Transverse colon (tissue), 4 donors: Measurements from ENCODE around the gene CCL1. TPM values are rescaled to one million over a fixed set of nuclear protein-coding genes. Genes with fewer than 3 reads are reported as not detected.

Experiments
- DNase-seq: peaks from one replicate; pipeline ENCODE4 v3.0.0-alpha.2; 2019
- H3K27ac ChIP-seq, 4 donors: fragments of 200-600 bp; sonication (generic); 2 replicates each; pipeline ENCODE4 v1.5.1; 2016 to 2018; ENCODE audit warnings: inconsistent platforms in 4 of 4
- H3K27me3 ChIP-seq: fragments of 200-600 bp; sonication (generic); 2 replicates; pipeline ENCODE4 v1.5.1; 2017; ENCODE audit warnings: inconsistent platforms
- H3K36me3 ChIP-seq, 4 donors: fragments of 200-600 bp; sonication (generic); 2 replicates each; pipeline ENCODE4 v1.5.1; 2017 to 2019; ENCODE audit warnings: inconsistent platforms in 4 of 4
- H3K4me1 ChIP-seq, 4 donors: fragments of 200-600 bp; sonication (generic); 2 replicates each; pipeline ENCODE4 v1.5.1; 2017 to 2020; ENCODE audit warnings: inconsistent platforms in 4 of 4
- H3K4me3 ChIP-seq, 4 donors: fragments of 200-600 bp; sonication (generic); 1 replicate in 1 of 4; 2 replicates in 3 of 4; pipeline versions ENCODE4 v1.5.1 to v1.6.1; 2017 to 2019; ENCODE audit warnings: inconsistent platforms in 4 of 4
- H3K9me3 ChIP-seq, 2 donors: fragments of 200-600 bp; sonication (generic); 2 replicates each; pipeline ENCODE4 v1.5.1; 2017 to 2019; ENCODE audit warnings: inconsistent platforms in 2 of 2
- EP300 ChIP-seq: sonication (generic); formaldehyde crosslinking; IDR thresholded peaks from one replicate; pipeline ENCODE4 v1.6.1; 2017; ENCODE audit warnings: antibody characterized with exemption, low read depth
- POLR2A ChIP-seq: fragments of 450-650 bp; IDR thresholded peaks from one replicate; pipeline ENCODE4 v1.6.1; 2016; ENCODE audit warnings: antibody characterized with exemption, mild to moderate bottlenecking, moderate library complexity
- POLR2AphosphoS5 ChIP-seq, 3 donors: sonication (generic); formaldehyde crosslinking; IDR thresholded peaks; one replicate each; pipeline ENCODE4 v1.6.1; 2016; ENCODE audit warnings: antibody characterized with exemption in 3 of 3
- WGBS, 2 donors: methylation state at CpG; one replicate each; pipeline ENCODE4 v1.1.5; 2018; ENCODE audit warnings: low coverage in 1 of 2; 5-methylcytosine and 5-hydroxymethylcytosine counted together
- in situ Hi-C, 4 donors: fragments of 200-750 bp; cut with MboI; loops; one replicate each; pipeline versions ENCODE4 v1.15.0 to v1.15.1; 2017; ENCODE audit warnings: low sequenced_read_pairs in 3 of 4, low pct_ligation_motif_present in 1 of 4, low pct_unique_long_range_greater_than_20kb in 1 of 4
- intact Hi-C: fragments of 100-400 bp; cut with DNase I; formaldehyde crosslinking; loops from one replicate; pipeline ENCODE4 v1.15.1; 2023; ENCODE audit warnings: low total_unique reads
- total RNA-seq, 4 donors: library from RNA; depleted of rRNA; stranded (reverse); fragments of >200 nt; gene quantifications; one replicate each; pipeline ENCODE4 v1.1.0, GENCODE V29; 2016
- TF ChIP-seq, protein P1 (sequence below), 5 experiments: fragments of 200-600 bp in 3 of 5; fragments of 450-650 bp in 2 of 5; sonication (generic) in 3 of 5; IDR thresholded peaks; 1 replicate in 2 of 5; 2 replicates in 3 of 5; pipeline ENCODE4 v1.5.1; 2016 to 2017; ENCODE audit warnings: antibody characterized with exemption in 5 of 5, inconsistent platforms in 3 of 5, mild to moderate bottlenecking in 2 of 5, moderate library complexity in 1 of 5

CCL1 gene
- total RNA-seq, 4 donors from 2014 or later: not detected

- Histone ChIP-seq H3K4me1 (no peaks in the 10 kb centered on the region), H3K4me3 (no peak overlapping the region), H3K27ac (no peak overlapping the region), H3K36me3 (no peaks in the 10 kb centered on the region), H3K9me3 (no peaks in the 10 kb centered on the region), H3K27me3 (no peaks in the 10 kb centered on the region)
- in situ Hi-C loops: loop anchor here in 1 of 4 donors (5.0 kb wide), 1 partner anchor 168 kb away; no protein-coding TSS in a partner anchor
- intact Hi-C loops: no loop called here
- no peak for DNase-seq
- WGBS, 2 donors: 65 to 71% methylated on average over 2 of the region's 2 CpGs
- no peak for TF ChIP-seq EP300
- TF ChIP-seq, protein P1, sequence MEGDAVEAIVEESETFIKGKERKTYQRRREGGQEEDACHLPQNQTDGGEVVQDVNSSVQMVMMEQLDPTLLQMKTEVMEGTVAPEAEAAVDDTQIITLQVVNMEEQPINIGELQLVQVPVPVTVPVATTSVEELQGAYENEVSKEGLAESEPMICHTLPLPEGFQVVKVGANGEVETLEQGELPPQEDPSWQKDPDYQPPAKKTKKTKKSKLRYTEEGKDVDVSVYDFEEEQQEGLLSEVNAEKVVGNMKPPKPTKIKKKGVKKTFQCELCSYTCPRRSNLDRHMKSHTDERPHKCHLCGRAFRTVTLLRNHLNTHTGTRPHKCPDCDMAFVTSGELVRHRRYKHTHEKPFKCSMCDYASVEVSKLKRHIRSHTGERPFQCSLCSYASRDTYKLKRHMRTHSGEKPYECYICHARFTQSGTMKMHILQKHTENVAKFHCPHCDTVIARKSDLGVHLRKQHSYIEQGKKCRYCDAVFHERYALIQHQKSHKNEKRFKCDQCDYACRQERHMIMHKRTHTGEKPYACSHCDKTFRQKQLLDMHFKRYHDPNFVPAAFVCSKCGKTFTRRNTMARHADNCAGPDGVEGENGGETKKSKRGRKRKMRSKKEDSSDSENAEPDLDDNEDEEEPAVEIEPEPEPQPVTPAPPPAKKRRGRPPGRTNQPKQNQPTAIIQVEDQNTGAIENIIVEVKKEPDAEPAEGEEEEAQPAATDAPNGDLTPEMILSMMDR (IDR thresholded peaks at IDR 0.05): no peak
Measured at GRCh38 chr17:34365340-34365739, 2.3 kb upstream of the CCL1 start.

- intact Hi-C loops (no loop called here), in situ Hi-C loops (loop anchor here (5.0 kb wide), 1 partner anchor 167 kb away; no protein-coding TSS in a partner anchor)
- Histone ChIP-seq H3K27ac (no peak overlapping the region), H3K4me1 (no peaks in the 10 kb centered on the region), H3K4me3 (no peak overlapping the region), H3K27me3 (no peaks in the 10 kb centered on the region), H3K9me3 (no peaks in the 10 kb centered on the region), H3K36me3 (no peaks in the 10 kb centered on the region)
- WGBS, 2 donors: 63% methylated on average over 2 of the region's 2 CpGs; no CpG with 5 or more reads in 1 of the 2 donors
- DNase-seq: no peak
- TF ChIP-seq, protein P1 (IDR thresholded peaks at IDR 0.05): no peak
- TF ChIP-seq EP300: no peak
- TF ChIP-seq POLR2AphosphoS5 (IDR thresholded peaks at IDR 0.05): no peak
- no peak for TF ChIP-seq POLR2A
Measured at GRCh38 chr17:34364751-34365150, 1.7 kb upstream of the CCL1 start.

- TF ChIP-seq POLR2A (no peak), POLR2AphosphoS5 (IDR thresholded peaks at IDR 0.05) (no peak)
- TF ChIP-seq, protein P1 (IDR thresholded peaks at IDR 0.05): peak; percentile 94 to 99 (median 96)
- H3K4me1 ChIP-seq: no peaks in the 10 kb centered on the region
- H3K9me3 ChIP-seq: no peaks in the 10 kb centered on the region
- H3K27ac ChIP-seq: no peak overlapping the region
- intact Hi-C loops: loop anchor here (1.0 kb wide), 1 partner anchor 162 kb away; no protein-coding TSS in a partner anchor
- 18 to 22% methylated on average over 2 to 8 of the region's 8 CpGs for whole genome bisulfite sequencing, 2 donors
- peak; percentile 90 for DNase-seq
- H3K36me3 ChIP-seq: no peaks in the 10 kb centered on the region
- no peaks in the 10 kb centered on the region for H3K27me3 ChIP-seq
- no peak overlapping the region for H3K4me3 ChIP-seq
- in situ Hi-C loops: loop anchor here in 3 of 4 donors (5.0 kb wide), 1 partner anchor 164 kb away; no protein-coding TSS in a partner anchor
Measured at GRCh38 chr17:34361478-34362061, 1.5 kb downstream of the CCL1 start.

- intact Hi-C loops (loop anchor here (1.0 kb wide), 1 partner anchor 161 kb away; no protein-coding TSS in a partner anchor), in situ Hi-C loops (loop anchor here in 3 of 4 donors (5.0 kb wide), 1 partner anchor 163 kb away; no protein-coding TSS in a partner anchor)
- TF ChIP-seq, protein P1 (IDR thresholded peaks at IDR 0.05): no peak
- TF ChIP-seq EP300 (no peak), POLR2AphosphoS5 (IDR thresholded peaks at IDR 0.05) (no peak), POLR2A (no peak)
- H3K27ac ChIP-seq: no peak overlapping the region
- no peaks in the 10 kb centered on the region for H3K4me1 ChIP-seq
- no peaks in the 10 kb centered on the region for H3K36me3 ChIP-seq
- 73% methylated on average over 11 of the region's 11 CpGs; no CpG with 5 or more reads in 1 of the 2 donors for whole genome bisulfite sequencing, 2 donors
- H3K27me3 ChIP-seq: no peaks in the 10 kb centered on the region
- DNase-seq: no peak
- no peaks in the 10 kb centered on the region for H3K9me3 ChIP-seq
- H3K4me3 ChIP-seq: no peak overlapping the region
Measured at GRCh38 chr17:34360601-34361270, 2.3 kb downstream of the CCL1 start.
